Prostate gland (tissue), 2 donors: ENCODE data around the gene WBP1. TPM values are rescaled to one million over a fixed set of nuclear protein-coding genes. Genes with fewer than 3 reads are reported as not detected.

ENCODE experiments used
- DNase-seq: peaks from one replicate; pipeline ENCODE4 v3.0.0-alpha.2; 2019; ENCODE audit warnings: low spot score
- H3K27ac ChIP-seq, 2 donors: fragments of 200-600 bp; sonication (generic); 2 replicates each; pipeline ENCODE4 v1.5.1; 2017 to 2019
- H3K27me3 ChIP-seq: fragments of 200-600 bp; sonication (generic); replicated peaks from 2 replicates; pipeline ENCODE4 v1.5.1; 2019; ENCODE audit not compliant: insufficient read depth
- H3K36me3 ChIP-seq, 2 donors: fragments of 200-600 bp; sonication (generic); 1 replicate in 1 of 2; 2 replicates in 1 of 2; pipeline versions ENCODE4 v1.5.1 to v1.8.1; 2017 to 2019
- H3K4me1 ChIP-seq: fragments of 200-600 bp; sonication (generic); replicated peaks from 2 replicates; pipeline ENCODE4 v1.5.1; 2019
- H3K4me3 ChIP-seq, 2 donors: fragments of 200-600 bp; sonication (generic); 2 replicates each; pipeline ENCODE4 v1.5.1; 2017 to 2019
- H3K9me3 ChIP-seq: fragments of 200-600 bp; sonication (generic); 2 replicates; pipeline ENCODE4 v1.5.1; 2017
- POLR2A ChIP-seq: fragments of 450-650 bp; IDR thresholded peaks from one replicate; pipeline ENCODE4 v1.6.1; 2016; ENCODE audit warnings: antibody characterized with exemption, mild to moderate bottlenecking
- POLR2AphosphoS5 ChIP-seq: sonication (generic); formaldehyde crosslinking; IDR thresholded peaks from one replicate; pipeline ENCODE4 v1.6.1; 2017; ENCODE audit warnings: antibody characterized with exemption
- WGBS: methylation state at CpG from one replicate; pipeline ENCODE4 v1.1.5; 2018; 5-methylcytosine and 5-hydroxymethylcytosine counted together
- intact Hi-C: fragments of 100-400 bp; cut with DNase I; formaldehyde crosslinking; loops from one replicate; pipeline ENCODE4 v1.14.2; 2022
- total RNA-seq, 2 donors: library from RNA; depleted of rRNA; stranded (reverse); fragments of >200 nt; gene quantifications; one replicate each; pipeline ENCODE4 v1.1.0, GENCODE V29; 2016
- TF ChIP-seq, protein P1 (sequence below), 4 experiments: fragments of 200-600 bp in 2 of 4; fragments of 450-650 bp in 2 of 4; sonication (generic) in 2 of 4; IDR thresholded peaks; 1 replicate in 3 of 4; 2 replicates in 1 of 4; pipeline ENCODE4 v1.5.1; 2016 to 2019; ENCODE audit warnings: antibody characterized with exemption in 4 of 4, mild to moderate bottlenecking in 2 of 4, moderate library complexity in 2 of 4

The WBP1 gene
- total RNA-seq, 2 donors from 2014 or later: 73.3 to 158 TPM

GRCh38 chr2:74493546-74493945 lies 35.3 kb downstream of the WBP1 start:
- peaks cover 5% of the 10 kb centered on the region for H3K27me3 ChIP-seq
- DNase-seq: no peak
- intact Hi-C loops: no loop called here
- no peaks in the 10 kb centered on the region for H3K4me1 ChIP-seq
- no peak overlapping the region for H3K27ac ChIP-seq
- no peaks in the 10 kb centered on the region for H3K9me3 ChIP-seq
- TF ChIP-seq, protein P1, sequence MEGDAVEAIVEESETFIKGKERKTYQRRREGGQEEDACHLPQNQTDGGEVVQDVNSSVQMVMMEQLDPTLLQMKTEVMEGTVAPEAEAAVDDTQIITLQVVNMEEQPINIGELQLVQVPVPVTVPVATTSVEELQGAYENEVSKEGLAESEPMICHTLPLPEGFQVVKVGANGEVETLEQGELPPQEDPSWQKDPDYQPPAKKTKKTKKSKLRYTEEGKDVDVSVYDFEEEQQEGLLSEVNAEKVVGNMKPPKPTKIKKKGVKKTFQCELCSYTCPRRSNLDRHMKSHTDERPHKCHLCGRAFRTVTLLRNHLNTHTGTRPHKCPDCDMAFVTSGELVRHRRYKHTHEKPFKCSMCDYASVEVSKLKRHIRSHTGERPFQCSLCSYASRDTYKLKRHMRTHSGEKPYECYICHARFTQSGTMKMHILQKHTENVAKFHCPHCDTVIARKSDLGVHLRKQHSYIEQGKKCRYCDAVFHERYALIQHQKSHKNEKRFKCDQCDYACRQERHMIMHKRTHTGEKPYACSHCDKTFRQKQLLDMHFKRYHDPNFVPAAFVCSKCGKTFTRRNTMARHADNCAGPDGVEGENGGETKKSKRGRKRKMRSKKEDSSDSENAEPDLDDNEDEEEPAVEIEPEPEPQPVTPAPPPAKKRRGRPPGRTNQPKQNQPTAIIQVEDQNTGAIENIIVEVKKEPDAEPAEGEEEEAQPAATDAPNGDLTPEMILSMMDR (IDR thresholded peaks at IDR 0.05): no peak
- TF ChIP-seq POLR2A (no peak), POLR2AphosphoS5 (no peak)
- 92% methylated on average over 3 of the region's 3 CpGs for WGBS
- peaks cover 17 to 24% of the 10 kb centered on the region in 2 donors for H3K36me3 ChIP-seq
- H3K4me3 ChIP-seq: no peak overlapping the region

DNA sequence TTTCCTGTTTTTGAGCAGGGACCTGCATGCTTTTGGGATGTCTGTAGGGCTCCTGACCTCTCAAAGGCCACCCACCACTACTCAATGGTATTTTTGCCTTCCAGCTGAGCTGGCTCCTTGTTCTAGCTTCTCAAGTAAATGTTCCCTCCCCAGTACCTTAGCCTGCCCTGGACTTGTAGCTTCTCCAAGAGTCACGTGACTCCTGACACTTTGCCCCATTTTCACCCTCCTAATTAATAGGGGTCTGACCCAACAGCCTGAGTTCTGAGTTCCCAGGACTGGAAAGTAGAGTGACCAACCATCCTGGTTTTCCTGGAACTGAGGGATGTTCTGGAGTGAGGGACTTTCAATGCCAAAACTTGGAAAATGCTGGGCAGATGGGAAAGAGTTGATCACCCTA lies 37.2 kb downstream of the WBP1 start:
- intact Hi-C loops: no loop called here
- 100% methylated on average over 1 of the region's 1 CpG for WGBS
- H3K4me3 ChIP-seq: no peak overlapping the region

DNA sequence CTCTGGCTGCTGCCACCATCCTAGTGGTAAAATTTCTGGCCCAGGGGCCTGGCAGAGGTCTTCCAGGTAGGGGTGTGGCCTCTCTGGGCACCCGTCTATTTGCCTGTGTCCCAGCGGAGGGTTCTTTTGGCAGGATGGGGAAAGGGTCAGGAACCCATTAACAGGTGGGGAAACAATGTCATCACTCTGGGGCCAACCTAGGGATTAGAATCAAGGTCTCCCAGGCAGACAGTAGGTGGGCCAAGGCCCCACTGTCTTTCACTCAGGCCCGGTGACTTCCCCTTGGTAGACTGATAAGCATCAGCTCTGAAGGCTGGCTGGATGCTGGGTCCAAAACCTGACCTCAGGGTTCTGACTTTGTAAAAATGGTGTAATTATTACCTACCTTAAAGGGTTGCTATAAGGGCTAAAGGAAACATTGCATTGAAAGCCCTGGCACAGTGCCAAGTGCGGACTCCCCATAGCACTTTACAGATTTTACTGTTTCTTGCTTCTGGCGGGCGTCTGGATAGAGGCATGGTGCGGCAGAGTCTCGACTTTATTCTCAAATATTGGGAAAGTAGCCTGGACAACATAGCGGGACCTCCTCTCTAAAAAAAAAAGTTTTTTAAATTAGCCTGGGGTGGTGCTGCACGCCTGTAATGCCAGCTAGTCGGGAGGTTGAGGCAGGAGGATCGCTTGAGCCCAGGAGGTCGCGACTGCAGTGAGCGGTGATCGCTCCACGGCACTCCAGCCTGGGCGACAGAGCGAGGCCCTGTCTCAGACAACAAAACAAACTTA lies 38.9 kb downstream of the WBP1 start:
- Histone ChIP-seq H3K4me1 (no peaks in the 10 kb centered on the region), H3K4me3 (no peak overlapping the region), H3K9me3 (no peaks in the 10 kb centered on the region), H3K36me3 (peaks cover 8 to 9% of the 10 kb centered on the region in 2 donors), H3K27me3 (peaks cover 16% of the 10 kb centered on the region), H3K27ac (no peak overlapping the region)
- intact Hi-C loops: no loop called here
- no peak for DNase-seq
- TF ChIP-seq POLR2AphosphoS5 (no peak), POLR2A (no peak)
- TF ChIP-seq, protein P1 (IDR thresholded peaks at IDR 0.05): no peak
- WGBS: 58% methylated on average over 19 of the region's 19 CpGs

More for the DNA sequence above, 37.2 kb downstream of the WBP1 start:
- H3K27me3 ChIP-seq: peaks cover 16% of the 10 kb centered on the region
- no peak overlapping the region for H3K27ac ChIP-seq
- H3K9me3 ChIP-seq: no peaks in the 10 kb centered on the region
- peaks cover 17 to 24% of the 10 kb centered on the region in 2 donors for H3K36me3 ChIP-seq
- no peak for TF ChIP-seq POLR2A
- TF ChIP-seq, protein P1 (IDR thresholded peaks at IDR 0.05): no peak
- TF ChIP-seq POLR2AphosphoS5: no peak
- no peaks in the 10 kb centered on the region for H3K4me1 ChIP-seq
- no peak for DNase-seq

GRCh38 chr2:74497777-74498499 lies 39.7 kb downstream of the WBP1 start:
- peaks cover 18% of the 10 kb centered on the region for H3K27me3 ChIP-seq
- peak overlapping the region; percentile 3 to 16 for H3K4me3 ChIP-seq
- TF ChIP-seq POLR2AphosphoS5 (no peak), POLR2A (no peak)
- TF ChIP-seq, protein P1 (IDR thresholded peaks at IDR 0.05): no peak
- no peak overlapping the region for H3K27ac ChIP-seq
- intact Hi-C loops: no loop called here
- peaks cover 3 to 5% of the 10 kb centered on the region in 2 donors for H3K36me3 ChIP-seq
- WGBS: 4% methylated on average over 53 of the region's 61 CpGs
- H3K4me1 ChIP-seq: no peaks in the 10 kb centered on the region
- no peaks in the 10 kb centered on the region for H3K9me3 ChIP-seq
- no peak for DNase-seq
